Jurkat, Clone E6-1 (cell line): ENCODE data around the gene CPEB1.
A peak's percentile ranks its signal among the peaks of the same experiment; 100 is the strongest.
"Not testable (repeated sequence)": the region's sequence is repeated elsewhere in the genome, so short reads cannot be mapped to it uniquely, and the experiment has no call there.

ENCODE experiments used
- DNase-seq: peaks from one replicate; pipeline ENCODE4 v3.0.0-alpha.2; 2011; ENCODE audit warnings: low read depth, low spot score
- H3K4me3 ChIP-seq: 2 replicates; pipeline ENCODE4 v1.5.1; 2011; ENCODE audit warnings: mild to moderate bottlenecking, low read length, control low read depth, moderate library complexity

CPEB1 gene

GRCh38 chr15:82650046-82650670 lies 3.0 kb upstream of the CPEB1 start:
- H3K4me3 ChIP-seq = no peak overlapping the region
- no peak for DNase-seq

- no peak for DNase-seq
These were observed 2.2 kb upstream of the CPEB1 start for GRCh38 chr15:82649226-82649999.

GRCh38 chr15:82648257-82649103 lies 1.3 kb upstream of the CPEB1 start:
- no peak for DNase-seq
- peak overlapping the region; percentile 55 for H3K4me3 ChIP-seq

More at GRCh38 chr15:82649226-82649999, 2.2 kb upstream of the CPEB1 start:
- H3K4me3 ChIP-seq = no peak overlapping the region

DNA sequence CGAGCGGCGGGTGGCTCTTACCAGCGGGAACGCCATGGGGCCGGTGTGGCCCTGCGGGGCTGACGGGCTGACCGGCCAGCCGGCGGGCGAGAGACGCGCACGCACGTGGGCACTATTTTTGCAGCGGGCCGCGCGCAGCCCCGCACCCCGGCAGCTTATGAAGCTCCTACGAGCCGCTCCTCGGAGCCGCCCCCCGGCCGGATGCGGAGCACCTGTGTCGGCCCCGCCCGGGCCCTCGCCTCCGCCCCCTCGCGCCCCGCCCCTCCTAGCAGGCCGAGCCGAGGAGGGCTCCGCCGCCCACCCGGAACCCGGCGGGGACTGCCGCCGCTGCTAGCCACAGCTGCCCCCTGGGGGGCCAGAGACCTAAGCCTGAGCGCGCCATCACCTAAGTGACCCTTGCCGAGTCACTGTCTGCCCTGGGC lies 683 bp upstream of the CPEB1 start:
- DNase-seq = peak; percentile 66
- peak overlapping the region; percentile 55 for H3K4me3 ChIP-seq

- peak overlapping the region; percentile 55; the same call in 1 of the 2 replicates for H3K4me3 ChIP-seq
- DNase-seq = no peak
These were observed 716 bp downstream of the CPEB1 start for GRCh38 chr15:82646250-82647044.

DNA sequence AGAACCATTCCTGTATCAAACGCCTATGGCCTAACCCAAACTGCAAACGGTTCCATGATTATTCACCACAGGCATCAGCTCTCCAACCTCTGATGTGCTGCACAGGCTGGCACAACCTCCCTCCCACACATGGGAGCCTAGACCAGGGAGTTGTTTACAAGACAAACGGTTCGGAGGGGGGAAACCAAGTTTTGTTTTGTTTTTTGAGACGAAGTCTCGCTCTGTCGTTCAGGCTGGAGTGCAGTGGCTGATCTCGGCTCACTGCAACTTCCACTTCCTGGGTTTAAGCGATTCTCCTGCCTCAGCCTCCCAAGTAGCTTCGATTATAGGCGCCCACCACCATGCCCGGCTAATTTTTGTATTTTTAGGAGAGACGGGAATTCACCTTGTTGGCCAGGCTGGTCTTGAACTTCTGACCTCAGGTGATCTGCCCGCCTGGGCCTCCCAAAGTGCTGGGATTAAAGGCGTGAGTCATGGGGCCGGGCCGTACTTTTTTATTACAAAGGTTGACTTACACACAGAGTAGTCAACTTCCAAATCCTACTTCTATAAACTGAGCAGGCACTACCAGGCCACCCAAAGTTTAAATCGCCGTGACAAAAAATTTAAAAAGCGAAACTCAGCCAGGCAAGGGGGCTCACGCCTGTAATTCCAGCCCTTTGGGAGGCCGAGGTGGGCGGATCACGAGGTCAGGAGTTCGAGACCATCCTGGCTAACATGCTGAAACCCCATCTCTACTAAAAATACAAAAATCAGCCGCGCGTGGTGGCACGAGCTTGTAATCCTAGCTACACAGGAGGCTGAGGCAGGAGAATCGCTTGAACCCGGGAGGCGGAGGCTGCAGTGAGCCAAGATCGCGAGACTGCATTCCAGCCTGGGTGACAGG lies 2.0 kb downstream of the CPEB1 start:
- not testable (repeated sequence) for H3K4me3 ChIP-seq, DNase-seq

- no peak overlapping the region for H3K4me3 ChIP-seq
- DNase-seq = no peak
These were observed 3.2 kb downstream of the CPEB1 start for GRCh38 chr15:82643992-82644391.

GRCh38 chr15:82642656-82643055 lies 4.5 kb downstream of the CPEB1 start:
- H3K4me3 ChIP-seq = no peak overlapping the region
- DNase-seq = no peak

DNA sequence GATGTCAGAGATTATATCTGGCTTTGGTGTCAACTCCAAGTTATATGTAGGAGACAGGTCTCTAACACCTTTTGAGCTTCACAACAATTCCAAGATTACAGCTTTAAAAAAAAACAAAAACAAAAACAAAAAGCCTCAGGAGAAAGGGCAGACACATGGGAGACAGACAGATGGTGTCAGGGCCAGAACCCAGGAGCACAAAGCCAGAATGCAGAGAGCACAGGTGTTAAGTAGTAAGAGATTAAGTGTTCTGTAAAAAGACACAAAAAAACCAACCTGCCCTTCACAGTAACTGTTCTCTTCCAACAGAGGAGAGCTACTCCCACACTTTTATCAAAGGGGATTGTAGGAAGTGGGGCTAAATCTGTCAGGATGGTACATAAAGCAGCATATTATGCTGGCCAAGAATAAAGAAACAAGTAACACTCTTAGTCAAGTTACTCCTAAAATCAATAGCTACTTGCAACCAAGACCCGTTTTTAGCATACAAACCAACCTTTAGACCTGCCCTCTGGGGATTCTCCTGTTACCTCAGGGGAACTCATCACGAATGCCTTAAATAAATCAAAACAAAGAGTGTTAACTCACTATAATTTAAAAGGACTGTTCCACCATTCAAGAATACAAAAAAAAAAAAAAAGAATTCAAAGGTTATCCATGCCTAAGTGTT lies 5.9 kb downstream of the CPEB1 start:
- no peak overlapping the region for H3K4me3 ChIP-seq
- no peak for DNase-seq

GRCh38 chr15:82640672-82641071 lies 6.5 kb downstream of the CPEB1 start:
- H3K4me3 ChIP-seq = no peak overlapping the region
- DNase-seq = no peak

DNA sequence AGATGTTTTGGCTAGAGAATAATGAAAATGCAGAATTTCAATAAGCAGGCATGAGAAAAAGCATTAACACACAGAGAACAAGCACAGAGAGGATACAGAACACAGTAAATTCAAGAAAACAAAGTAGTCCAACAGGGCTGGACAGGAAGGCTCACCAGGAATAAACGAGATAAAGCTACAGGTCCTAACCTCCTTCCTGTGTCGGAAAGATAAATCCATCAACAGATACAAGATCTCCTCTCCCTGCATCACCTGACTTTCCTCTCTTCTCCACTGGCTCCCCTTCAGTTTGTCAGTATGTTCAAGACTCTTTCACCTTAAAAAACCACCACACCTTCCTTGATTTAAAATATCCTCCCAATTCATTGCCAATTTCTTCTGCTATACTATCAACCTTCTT lies 11.4 kb downstream of the CPEB1 start:
- no peak overlapping the region for H3K4me3 ChIP-seq
- DNase-seq = no peak

GRCh38 chr15:82630033-82630432 lies 17.1 kb downstream of the CPEB1 start:
- DNase-seq = no peak

GRCh38 chr15:82625136-82625535 lies 22.0 kb downstream of the CPEB1 start:
- DNase-seq = no peak
- no peak overlapping the region for H3K4me3 ChIP-seq

More at GRCh38 chr15:82630033-82630432, 17.1 kb downstream of the CPEB1 start:
- H3K4me3 ChIP-seq = no peak overlapping the region

GRCh38 chr15:82624438-82624837 lies 22.7 kb downstream of the CPEB1 start:
- no peak overlapping the region for H3K4me3 ChIP-seq
- DNase-seq = no peak

GRCh38 chr15:82624008-82624407 lies 23.2 kb downstream of the CPEB1 start:
- DNase-seq = no peak

DNA sequence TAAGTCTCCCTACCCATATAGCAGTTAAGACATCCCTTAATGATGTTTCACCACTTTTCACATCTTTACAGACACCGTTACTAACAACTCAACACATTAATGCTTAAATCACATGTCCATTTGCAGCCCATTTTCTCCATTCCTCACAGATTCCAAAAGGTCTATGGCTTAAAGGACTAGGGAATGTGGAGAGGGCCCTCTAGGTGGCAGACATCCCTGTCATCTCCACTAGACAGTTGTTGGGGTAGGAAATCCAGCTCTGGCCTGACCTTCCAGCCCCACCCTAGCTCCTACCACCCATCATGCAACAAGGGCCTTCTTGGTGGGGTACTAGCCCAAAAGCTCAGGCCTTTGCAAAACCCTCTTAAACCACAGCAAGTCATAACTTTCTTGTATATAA lies 25.2 kb downstream of the CPEB1 start:
- no peak overlapping the region for H3K4me3 ChIP-seq
- no peak for DNase-seq

More at GRCh38 chr15:82624008-82624407, 23.2 kb downstream of the CPEB1 start:
- H3K4me3 ChIP-seq = no peak overlapping the region

DNA sequence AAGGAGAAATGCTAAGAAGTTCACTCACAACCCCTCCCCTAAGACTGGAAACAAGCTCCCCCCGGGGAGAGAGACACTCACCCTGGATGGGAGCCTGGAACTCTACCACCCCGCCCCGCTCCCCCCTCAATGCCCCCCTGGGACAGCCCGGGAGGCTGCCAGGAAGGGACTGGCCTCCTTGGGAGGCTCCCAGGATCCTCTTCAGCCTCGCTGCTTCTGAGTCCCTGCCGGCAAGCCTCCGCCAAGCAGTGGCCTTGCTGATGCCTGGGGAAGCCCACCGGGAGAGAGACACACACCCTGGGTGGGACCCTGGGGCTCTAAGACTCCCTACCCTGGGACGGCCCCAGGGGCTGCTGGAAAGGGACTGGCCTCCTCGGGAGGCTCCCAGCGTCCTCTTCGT lies 33.4 kb downstream of the CPEB1 start:
- DNase-seq = no peak
- no peak overlapping the region for H3K4me3 ChIP-seq

GRCh38 chr15:82611348-82611747 lies 35.8 kb downstream of the CPEB1 start:
- no peak for DNase-seq
- H3K4me3 ChIP-seq = no peak overlapping the region
